ENCODE measurements around the gene F8.
A peak's percentile ranks its signal among the peaks of the same experiment; 100 is the strongest.
"Not testable (repeated sequence)": the region's sequence is repeated elsewhere in the genome, so short reads cannot be mapped to it uniquely, and the experiment has no call there.

Gene F8

DNA sequence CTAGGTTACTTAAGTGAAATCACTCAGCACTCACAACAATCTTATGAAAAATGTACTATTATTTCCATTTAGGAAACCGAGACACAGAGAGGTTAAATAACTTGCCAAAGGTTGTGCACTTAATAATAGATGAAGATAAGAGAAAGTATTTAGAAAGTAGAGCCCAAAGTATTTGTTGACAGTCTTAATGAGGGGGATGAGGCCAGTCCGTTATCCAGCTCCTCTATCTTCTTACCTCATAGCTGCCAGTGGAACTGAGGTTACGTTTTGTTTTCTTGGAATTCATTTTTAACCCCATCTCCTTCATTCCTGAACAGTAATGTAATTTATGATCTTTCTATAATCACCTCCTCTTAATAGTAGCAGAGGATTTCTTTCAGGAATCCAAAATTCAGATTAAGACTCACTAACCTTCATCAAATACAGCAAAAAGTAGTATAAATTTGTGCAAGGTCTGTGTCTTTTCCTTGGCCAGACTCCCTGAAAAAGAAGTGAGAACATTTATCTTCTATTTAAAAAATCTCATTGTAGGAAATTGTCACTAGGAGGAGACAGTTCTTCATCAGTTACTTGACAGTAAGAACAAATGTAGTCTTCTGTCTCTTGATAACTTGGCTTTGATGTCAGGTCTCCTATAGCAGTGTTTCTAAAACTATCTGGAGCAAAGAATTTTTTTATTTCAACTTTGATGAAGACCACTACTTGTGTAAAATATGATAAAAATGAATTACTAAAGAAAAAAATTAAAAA lies 35.5 kb downstream of the F8 start:
- DNase-seq (ENCODE audit: low spot score) = no peak

DNA sequence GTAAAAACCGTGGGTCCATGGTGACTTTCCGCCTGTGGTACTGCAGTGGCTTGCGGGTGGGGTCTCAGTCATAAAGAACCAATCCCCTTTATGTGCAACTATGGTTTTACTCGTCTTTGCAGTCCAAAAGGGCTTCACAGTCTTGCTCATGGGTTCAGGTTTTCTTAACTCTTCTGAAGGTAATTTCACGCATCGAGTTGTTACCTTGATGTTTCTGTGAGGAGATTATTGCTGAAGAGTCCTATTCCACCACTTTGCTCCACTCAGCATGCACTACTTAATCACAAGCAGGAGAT lies 41.5 kb downstream of the F8 start:
- DNase-seq (ENCODE audit: low spot score) = no peak

DNA sequence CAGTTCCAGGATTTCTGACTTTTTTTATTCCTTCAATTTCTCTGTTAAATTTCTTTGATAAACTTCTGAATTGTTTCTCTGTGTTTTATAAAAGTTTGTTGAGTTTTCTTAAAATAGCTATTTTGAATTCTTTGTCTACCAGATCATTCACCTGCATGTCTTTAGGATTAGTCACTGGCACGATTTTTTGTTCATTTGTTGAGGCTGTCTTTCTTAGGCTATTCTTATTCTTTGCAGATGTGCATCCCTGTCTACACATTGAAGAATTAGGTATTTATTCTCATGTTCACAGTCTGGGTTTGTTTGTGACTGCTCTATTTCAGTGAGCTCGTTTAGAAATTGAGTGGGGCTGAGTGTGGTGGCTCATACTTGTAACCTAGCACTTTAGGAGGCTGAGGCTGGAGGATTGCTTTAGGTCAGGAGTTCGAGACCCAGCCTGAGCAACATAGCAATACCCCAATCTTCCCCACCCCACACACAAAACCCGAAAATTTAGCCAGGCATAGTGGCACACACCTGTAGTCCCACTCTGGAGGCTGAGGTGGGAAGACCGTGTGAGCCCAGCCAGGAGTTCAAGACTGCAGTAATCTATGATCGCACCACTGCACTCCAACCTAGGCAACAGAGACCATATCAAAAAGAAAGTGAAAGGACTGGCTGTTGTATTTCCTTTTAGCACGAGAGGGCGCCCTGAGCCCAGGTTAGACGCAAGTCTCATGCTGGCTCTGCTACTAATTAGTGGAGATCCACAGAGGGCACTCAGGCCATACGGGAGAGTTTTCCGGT lies 42.0 kb downstream of the F8 start:
- peak; percentile 71 for DNase-seq (ENCODE audit: low spot score)

DNA sequence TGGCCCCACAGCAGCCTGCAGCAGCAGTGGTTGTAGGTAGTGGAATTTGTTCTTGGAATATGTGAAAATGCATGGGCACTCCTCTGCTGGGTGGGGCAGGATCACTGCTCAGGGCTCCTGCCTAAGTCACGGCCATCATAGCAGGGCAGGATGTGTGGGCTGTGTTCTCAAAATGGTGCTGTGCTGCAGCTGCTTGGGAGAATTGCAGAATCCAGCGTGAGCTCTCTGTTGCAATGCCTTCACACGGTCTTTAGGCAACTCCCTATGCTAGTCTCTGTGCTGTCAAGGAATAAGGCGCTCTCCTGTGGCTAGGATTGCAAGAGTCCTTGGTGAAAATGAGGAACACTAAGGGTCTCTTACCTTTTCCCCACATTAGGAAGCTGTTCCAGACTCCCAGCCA lies 42.9 kb downstream of the F8 start:
- DNase-seq (ENCODE audit: low spot score) = no peak

DNA sequence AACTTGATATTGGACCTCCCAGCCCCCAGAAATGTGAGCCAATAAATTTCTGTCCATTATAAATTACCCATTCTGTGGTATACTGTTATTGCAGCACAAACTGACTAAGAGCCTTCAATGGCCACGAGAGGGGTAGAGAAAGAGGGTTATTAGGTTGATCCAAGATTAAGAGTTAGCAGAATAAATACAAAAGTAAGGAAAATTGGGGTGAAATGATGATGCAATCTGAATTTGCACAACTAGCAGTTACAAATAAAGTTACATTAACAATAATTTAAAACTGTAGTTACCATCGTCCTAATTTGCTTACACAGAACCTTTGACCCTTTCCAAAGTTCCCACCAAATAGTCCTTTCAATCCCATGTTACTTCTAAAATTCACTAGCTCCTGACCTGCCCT lies 54.2 kb downstream of the F8 start:
- DNase-seq (ENCODE audit: low spot score) = no peak

DNA sequence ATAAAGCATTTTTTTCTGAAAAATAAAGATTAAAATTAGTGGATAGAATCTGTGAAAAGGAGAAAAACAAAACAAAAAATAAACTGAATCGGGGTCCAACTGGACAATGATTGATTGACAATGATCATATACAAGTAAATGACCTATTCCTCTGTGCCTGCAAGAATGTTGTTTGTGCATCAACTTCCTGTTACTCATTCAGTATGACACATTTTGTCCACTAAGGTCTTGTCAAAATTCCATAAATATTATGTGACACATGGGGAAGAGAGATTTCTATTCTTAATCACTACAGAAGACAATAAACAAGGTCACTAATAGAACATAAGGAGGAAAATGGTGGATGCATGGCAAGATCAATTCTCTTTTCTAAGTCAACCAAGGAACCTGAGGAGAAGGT lies 54.9 kb downstream of the F8 start:
- DNase-seq (ENCODE audit: low spot score) = no peak

DNA sequence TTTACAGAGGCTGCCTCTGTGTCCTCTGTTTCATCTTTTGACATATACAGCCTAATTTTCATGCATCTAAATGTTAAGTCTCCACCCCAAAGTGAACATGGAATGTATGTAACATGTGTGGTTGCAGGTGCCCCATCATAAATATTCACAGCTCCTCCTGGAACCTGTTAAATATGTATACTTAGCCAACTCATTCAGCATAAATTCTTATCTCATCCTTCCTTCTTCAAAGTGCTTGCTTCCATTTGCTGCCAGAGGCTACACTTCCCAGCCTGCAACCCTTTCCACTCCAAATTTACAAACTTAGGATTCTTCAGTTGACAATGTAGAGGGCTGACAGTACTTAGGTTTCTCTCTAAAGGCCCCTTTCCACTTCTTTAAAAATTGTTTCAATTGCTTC lies 60.6 kb downstream of the F8 start:
- no peak for DNase-seq (ENCODE audit: low spot score)

DNA sequence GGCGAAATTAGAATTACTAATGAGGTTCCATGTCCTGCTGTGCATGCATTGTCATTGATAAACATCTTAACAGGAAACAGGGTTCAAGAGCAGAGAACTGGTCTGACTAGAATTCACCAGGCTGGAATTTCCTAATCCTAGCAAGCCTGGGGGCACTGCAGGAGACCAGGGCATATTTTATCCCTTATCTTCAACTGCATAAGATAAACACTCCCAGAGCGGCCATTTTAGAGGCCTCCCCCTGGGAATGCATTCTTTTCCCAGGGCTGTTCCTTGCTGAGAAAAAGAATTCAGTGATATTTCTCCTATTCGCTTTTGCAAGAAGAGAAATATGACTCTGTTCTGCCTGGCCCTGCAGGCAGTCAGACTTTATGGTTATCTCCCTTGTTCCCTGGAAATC lies 66.7 kb downstream of the F8 start:
- DNase-seq (ENCODE audit: low spot score) = not testable (repeated sequence)

DNA sequence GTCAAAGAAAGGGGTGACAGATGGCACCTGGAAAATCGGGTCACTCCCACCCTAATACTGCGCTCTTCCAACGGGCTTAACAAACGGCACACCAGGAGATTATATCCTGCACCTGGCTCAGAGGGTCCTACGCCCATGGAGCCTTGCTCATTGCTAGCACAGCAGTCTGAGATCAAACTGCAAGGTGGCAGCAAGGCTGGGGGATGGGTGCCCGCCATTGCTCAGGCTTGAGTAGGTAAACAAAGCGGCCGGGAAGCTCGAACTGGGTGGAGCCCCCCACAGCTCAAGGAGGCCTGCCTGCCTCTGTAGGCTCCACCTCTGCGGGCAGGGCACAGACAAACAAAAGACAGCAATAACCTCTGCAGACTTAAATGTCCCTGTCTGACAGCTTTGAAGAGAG lies 83.3 kb downstream of the F8 start:
- not testable (repeated sequence) for DNase-seq (ENCODE audit: low spot score)

DNA sequence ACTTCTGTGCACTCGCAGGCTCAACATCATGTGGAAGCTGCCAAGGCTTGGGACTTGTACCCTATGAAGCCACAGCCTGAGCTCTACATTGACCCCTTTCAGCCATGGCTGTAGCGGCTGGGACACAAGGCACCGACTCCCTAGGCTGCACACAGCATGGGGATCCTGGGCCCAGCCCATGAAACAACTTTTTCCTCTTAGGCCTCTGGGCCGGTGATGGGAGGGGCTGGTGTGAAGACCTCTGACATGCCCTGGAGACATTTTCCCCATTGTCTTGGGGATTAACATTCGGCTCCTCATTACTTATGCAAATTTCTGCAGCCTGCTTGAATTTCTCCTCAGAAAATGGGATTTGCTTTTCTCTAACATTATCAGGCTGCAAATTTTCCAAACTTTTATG lies 97.8 kb downstream of the F8 start:
- DNase-seq (ENCODE audit: low spot score) = not testable (repeated sequence)

DNA sequence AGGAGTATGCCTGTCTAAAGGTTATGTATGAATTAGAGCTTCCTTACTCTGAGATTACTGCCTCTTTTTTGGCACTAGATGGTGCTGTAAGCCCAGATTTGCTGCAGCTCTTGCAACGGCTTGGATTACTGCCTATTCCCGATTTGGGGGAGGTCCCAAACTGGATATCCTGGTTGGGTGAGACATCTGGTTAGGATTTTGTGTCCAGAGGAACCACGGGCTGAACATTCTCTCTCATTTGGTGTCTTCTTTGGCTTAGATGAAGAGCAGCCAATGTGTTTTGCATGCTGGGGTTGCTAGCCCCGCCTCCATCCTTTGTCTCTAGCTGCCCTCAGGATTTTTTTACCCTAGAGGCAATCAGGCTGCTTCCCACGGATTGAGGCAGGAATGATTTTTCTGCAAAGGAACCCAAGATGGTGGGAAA lies 104.5 kb downstream of the F8 start:
- DNase-seq (ENCODE audit: low spot score) = peak; percentile 62

DNA sequence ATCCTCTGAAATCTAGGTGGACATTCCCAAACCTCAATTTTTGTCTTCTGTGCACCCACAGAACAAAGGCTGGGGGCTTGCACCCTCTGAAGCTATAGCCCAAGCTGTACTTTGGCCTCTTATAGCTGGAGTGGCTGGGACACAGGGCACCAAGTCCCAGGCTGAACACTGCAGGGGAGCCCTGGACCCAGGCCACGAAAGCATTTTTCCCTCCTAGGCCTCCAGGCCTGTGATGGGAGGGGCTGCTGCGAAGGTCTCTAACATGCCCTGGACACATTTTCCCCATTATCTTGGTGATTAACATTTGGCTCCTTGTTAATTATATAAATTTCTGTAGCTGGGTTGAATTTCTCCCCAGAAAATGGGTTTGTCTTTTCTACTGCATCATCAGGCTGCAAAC lies 108.5 kb downstream of the F8 start:
- DNase-seq (ENCODE audit: low spot score) = no peak

DNA sequence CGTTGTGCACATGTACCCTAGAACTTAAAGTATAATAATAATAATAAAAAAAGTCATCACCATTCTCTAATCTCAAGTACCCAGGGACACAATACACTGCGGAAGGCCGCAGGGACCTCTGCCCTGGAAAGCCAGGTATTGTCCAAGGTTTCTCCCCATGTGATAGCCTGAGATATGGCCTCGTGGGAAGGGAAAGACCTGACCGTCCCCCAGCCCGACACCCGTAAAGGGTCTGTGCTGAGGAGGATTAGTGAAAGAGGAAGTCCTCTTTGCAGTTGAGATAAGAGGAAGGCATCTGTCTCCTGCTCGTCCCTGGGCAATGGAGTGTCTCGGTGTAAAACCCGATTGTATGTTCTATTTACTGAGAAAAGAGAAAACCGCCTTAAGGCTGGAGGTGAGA lies 112.0 kb downstream of the F8 start:
- not testable (repeated sequence) for DNase-seq (ENCODE audit: low spot score)

DNA sequence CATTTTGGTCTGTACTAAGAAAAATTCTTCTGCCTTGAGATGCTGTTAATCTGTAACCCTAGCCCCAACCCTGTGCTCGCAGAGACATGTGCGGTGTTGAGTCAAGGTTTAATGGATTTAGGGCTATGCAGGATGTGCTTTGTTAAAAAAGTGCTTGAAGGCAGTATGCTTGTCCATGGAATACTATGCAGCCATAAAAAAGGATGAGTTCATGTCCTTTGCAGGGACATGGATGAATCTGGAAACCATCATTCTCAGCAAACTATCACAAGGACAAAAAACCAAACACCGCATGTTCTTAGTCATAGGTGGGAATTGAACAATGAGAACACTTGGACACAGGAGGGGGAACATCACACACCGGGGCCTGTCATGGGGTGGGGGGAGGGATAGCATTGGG lies 112.5 kb downstream of the F8 start:
- DNase-seq (ENCODE audit: low spot score) = not testable (repeated sequence)

DNA sequence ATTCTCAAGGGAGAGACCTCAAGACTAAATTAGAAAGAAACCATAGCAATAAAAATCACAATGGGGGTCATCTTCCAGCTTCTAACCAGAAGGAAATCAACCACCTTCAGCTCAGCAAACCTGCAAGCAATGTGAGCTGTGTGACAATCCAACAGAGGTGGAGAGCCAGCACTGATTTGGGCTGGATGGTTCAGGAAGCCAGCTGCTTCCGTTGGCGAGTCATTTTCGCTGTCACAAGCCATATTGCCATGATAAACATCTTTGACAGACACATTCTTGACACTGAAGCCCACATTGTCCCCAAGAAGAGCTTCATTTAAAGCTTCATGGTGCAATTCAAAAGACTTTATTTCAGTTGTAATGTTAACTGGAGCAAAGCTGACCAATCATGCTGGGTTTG lies 113.7 kb downstream of the F8 start:
- DNase-seq (ENCODE audit: low spot score) = no peak

DNA sequence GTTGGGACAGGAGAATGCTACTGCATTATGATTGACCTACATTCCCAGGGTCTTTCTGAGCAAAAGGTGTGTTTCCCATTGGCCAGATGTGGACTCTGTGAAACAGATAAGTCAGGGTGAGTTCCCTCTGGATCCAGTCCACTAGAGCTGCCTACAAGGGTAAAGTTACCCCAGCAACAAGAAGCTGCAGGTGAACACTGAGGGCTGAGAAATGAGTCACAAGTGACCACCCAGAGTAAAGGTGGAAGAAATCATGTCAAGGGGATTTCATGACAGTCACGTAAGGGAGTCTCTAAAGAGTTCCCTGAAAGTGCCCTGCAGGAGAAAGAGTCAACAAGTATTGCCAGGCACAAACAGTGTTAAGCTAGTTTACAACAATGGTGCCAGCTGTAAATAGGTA lies 120.1 kb downstream of the F8 start:
- no peak for DNase-seq (ENCODE audit: low spot score)

DNA sequence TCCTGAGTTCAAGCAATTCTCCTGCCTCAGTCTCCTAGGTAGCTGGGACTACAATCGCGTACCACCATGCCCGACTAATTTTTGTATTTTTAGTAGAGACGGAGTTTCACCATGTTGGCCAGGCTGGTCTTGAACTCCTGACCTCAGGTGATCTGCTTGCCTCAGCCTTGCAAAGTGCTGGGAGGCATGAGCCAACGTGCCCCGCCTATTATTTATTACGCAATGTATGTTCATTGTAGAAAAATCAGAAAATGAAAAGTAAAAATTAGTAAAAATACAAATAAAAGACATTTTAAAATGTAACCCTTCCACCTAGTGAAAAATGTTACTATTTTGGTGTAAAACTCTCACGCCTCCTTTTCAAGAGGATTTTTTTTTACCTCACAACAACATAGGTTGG lies 122.2 kb downstream of the F8 start:
- no peak for DNase-seq (ENCODE audit: low spot score)

DNA sequence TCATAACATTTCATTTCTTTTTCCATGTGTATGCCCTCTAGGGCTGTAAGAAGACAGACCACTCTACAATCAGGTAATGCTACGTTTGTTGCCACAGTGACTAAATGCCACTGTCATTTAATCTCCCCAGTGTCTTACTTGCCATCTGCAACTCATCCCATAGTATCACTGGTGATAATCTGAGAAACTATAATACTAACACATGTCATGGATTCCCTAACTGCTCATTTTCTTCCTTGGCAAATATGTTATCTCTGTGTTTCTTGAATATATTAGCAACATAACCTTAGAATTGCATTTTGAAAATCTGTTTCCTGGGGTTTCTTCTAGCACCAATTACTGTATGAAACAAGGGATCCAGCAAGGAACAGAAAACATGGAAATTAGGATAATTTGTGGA lies 130.2 kb downstream of the F8 start:
- no peak for DNase-seq (ENCODE audit: low spot score)

DNA sequence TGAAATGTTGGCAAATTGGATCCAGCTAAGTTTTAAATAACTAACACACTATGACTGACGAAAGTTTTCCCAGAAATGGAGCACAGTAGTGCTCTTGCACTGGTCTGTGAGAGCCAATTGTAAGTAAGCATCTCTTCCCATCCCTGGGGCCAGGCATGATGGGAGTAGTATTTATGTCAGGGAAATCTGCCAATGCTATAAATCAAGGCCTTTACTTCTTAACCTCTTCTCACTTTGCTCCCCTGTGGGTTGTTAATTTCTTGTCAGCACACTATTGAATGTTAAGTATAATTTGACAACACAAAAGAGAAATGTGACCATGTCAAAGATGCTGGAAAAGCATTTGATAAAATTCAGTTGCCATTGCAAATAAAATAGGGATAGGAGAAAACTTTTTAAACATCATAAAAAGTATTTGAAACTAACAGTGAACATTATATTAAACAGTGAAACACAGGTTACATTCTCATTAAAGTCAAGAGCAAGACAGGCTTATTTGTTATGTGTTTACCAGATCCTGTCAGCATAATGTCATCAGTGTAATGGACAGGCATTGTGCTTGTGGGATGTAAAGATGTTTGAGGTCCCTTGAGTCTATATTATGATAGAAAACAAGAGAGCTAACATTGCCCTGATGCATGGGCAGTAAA lies 131.4 kb downstream of the F8 start:
- no peak for DNase-seq (ENCODE audit: low spot score)

DNA sequence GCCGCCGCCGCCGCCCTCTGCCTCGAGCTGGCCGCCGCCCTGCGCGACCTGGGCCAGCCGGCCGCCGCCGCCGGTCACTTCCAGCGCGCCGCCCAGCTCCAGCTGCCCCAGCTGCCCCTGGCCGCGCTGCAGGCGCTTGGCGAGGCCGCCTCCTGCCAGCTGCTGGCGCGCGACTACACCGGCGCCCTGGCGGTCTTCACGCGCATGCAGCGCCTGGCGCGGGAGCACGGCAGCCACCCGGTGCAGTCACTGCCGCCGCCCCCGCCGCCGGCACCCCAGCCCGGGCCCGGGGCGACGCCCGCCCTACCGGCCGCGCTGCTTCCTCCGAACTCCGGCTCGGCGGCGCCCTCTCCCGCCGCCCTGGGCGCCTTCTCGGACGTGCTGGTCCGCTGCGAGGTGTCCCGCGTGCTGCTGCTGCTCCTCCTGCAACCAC lies 135.7 kb downstream of the F8 start:
- DNase-seq (ENCODE audit: low spot score) = not testable (repeated sequence)

DNA sequence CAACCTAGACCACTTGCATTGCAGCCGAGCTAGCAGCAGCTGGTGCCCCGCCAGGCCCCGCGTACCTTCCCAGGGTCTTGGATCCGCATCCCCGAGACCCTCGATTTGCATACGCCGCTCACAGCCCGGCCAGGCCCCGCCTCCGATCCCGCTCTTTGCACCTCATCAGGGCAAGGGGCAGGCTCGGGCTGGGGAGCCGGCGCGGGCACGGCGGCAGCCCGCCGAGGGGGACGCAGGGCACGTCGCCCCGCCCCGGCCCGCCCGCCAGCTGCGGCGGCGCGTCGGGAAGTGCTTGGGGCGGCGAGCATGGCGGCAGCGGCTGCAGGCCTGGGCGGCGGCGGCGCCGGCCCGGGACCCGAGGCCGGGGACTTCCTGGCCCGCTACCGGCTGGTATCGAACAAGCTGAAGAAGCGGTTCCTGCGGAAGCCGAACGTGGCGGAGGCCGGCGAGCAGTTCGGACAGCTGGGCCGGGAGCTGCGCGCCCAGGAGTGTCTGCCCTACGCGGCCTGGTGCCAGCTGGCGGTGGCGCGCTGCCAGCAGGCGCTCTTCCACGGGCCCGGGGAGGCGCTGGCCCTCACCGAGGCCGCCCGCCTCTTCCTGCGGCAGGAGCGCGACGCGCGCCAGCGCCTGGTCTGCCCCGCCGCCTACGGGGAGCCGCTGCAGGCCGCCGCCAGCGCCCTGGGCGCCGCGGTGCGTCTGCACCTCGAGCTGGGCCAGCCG lies 136.3 kb downstream of the F8 start, which contains the start of gene F8A1:
Gene F8A1, plus strand, starts transcription at position 287 of the 720 bp plus-strand sequence. Its CDS starts 20 bp downstream, at position 307.
- not testable (repeated sequence) for DNase-seq (ENCODE audit: low spot score)

DNA sequence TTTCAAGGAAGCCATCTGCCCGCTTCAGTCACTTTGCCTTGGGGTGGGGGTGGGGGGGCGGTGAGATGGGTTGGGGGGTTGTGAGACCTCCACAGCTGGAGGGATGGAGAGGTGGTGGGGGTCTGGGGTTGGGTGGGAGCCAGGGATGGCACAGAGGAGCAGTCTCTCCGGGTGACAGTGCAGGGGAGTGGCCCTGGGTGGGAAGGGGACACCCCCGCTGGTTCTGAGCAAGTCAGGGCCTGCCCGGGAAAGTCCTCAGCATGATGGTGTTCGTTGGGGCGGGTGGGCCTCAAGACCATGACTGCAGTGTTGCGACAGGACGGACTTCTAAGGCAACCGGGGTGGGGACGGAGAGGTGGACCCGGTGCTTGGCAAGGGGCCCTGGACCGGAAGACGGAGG lies 137.0 kb downstream of the F8 start:
- not testable (repeated sequence) for DNase-seq (ENCODE audit: low spot score)

Measured in left forelimb (tissue), 1 donor.